B cell (primary cell): ENCODE data around the gene DPH1. TPM values are rescaled to one million over a fixed set of nuclear protein-coding genes. Genes with fewer than 3 reads are reported as not detected.

Source experiments
- ATAC-seq: fragments of 200-7000 bp; cut with Tn5 transposase; one replicate; pipeline ENCODE4 v1.10.0; 2021; ENCODE audit warnings: low read depth, mild to moderate bottlenecking, moderate number of reproducible peaks, moderate library complexity
- CTCF ChIA-PET: fragments of 350-600 bp; sonication (Branson Sonifier 250); formaldehyde crosslinking; loops from one replicate; lab custom pipeline; 2021; ENCODE audit warnings: antibody characterized with exemption, inconsistent platforms; lab: Charles Lee
- POLR2A ChIA-PET: fragments of 350-600 bp; sonication (Branson Sonifier 250); formaldehyde crosslinking; loops from one replicate; lab custom pipeline; 2021; ENCODE audit warnings: antibody characterized with exemption; lab: Charles Lee
- DNase-seq: peaks from one replicate; pipeline ENCODE4 v3.0.0; 2013
- H2AFZ ChIP-seq: 2 replicates; pipeline ENCODE4 v1.6.1; 2012; ENCODE audit warnings: mild to moderate bottlenecking, low read depth, low read length; ENCODE audit not compliant: insufficient read depth, poor library complexity, severe bottlenecking
- H3K27ac ChIP-seq, 2 donors: 1 replicate in 1 of 2; 2 replicates in 1 of 2; pipeline ENCODE4 v1.5.1; 2012 to 2013; ENCODE audit warnings: low read length in 2 of 2, mild to moderate bottlenecking in 2 of 2, moderate library complexity in 1 of 2
- H3K27me3 ChIP-seq, 4 experiments: fragments of 200-600 bp in 1 of 4; sonication (generic) in 1 of 4; replicated peaks in 1 of 4; 1 replicate in 2 of 4; 2 replicates in 2 of 4; pipeline versions ENCODE4 v1.6.1 to v1.7.0; 2013 to 2016; ENCODE audit warnings: low read length in 3 of 4, mild to moderate bottlenecking in 2 of 4, mixed read lengths in 1 of 4, moderate library complexity in 1 of 4; ENCODE audit not compliant: insufficient read depth in 4 of 4, control insufficient read depth in 3 of 4; ENCODE audit errors: control extremely low read depth in 1 of 4
- H3K36me3 ChIP-seq, 2 experiments: replicated peaks in 1 of 2; 1 replicate in 1 of 2; 2 replicates in 1 of 2; pipeline versions ENCODE4 v1.6.1 to v1.7.1; 2013; ENCODE audit warnings: low read length in 1 of 2; ENCODE audit not compliant: insufficient read depth in 2 of 2, control insufficient read depth in 1 of 2; ENCODE audit errors: control extremely low read depth in 1 of 2, extremely low read depth in 1 of 2
- H3K4me1 ChIP-seq, 2 donors: fragments of 200-600 bp in 1 of 2; sonication (generic) in 1 of 2; 1 replicate in 1 of 2; 2 replicates in 1 of 2; pipeline versions ENCODE4 v1.5.1 to v1.6.1; 2013 to 2017; ENCODE audit warnings: low read length in 2 of 2; ENCODE audit not compliant: control insufficient read depth in 2 of 2, insufficient read depth in 2 of 2
- H3K4me2 ChIP-seq: replicated peaks from 2 replicates; pipeline ENCODE3; 2012; ENCODE audit warnings: mild to moderate bottlenecking, low read depth, low read length; ENCODE audit not compliant: poor library complexity, severe bottlenecking
- H3K4me3 ChIP-seq, 5 experiments: fragments of 200-600 bp in 1 of 5; sonication (generic) in 1 of 5; 1 replicate in 3 of 5; 2 replicates in 2 of 5; pipeline versions ENCODE4 v1.5.1 to v1.7.0; 2011 to 2016; ENCODE audit warnings: low read length in 4 of 5, mild to moderate bottlenecking in 4 of 5, low read depth in 2 of 5, control low read depth in 1 of 5, moderate library complexity in 1 of 5; ENCODE audit not compliant: insufficient read depth in 1 of 5; ENCODE audit errors: control extremely low read depth in 1 of 5, extremely low read depth in 1 of 5
- H3K79me2 ChIP-seq: fragments of 200-600 bp; sonication (generic); one replicate; pipeline ENCODE4 v1.6.0; 2016; ENCODE audit warnings: low read length; ENCODE audit not compliant: control insufficient read depth, insufficient read depth
- H3K9ac ChIP-seq: fragments of 200-600 bp; sonication (generic); 2 replicates; pipeline ENCODE4 v1.6.1; 2017; ENCODE audit warnings: mild to moderate bottlenecking, low read length, moderate library complexity
- H3K9me3 ChIP-seq, 3 donors: one replicate each; pipeline versions ENCODE4 v1.6.1 to v1.7.1; 2013; ENCODE audit warnings: low read length in 2 of 3; ENCODE audit not compliant: control insufficient read depth in 2 of 3, insufficient read depth in 1 of 3; ENCODE audit errors: control extremely low read depth in 1 of 3
- H4K20me1 ChIP-seq: 2 replicates; pipeline ENCODE4 v1.6.0; 2012; ENCODE audit warnings: mild to moderate bottlenecking, low read length; ENCODE audit not compliant: insufficient read depth, control insufficient read depth, poor library complexity, severe bottlenecking
- H3K27ac Mint-ChIP-seq: one replicate; pipeline ENCODE4 v1.8.0; 2021; ENCODE audit warnings: mixed read lengths
- H3K27me3 Mint-ChIP-seq: one replicate; pipeline ENCODE4 v1.8.0; 2021; ENCODE audit warnings: mixed read lengths
- H3K4me1 Mint-ChIP-seq: one replicate; pipeline ENCODE4 v1.8.0; 2021; ENCODE audit warnings: mixed read lengths
- H3K4me3 Mint-ChIP-seq: one replicate; pipeline ENCODE4 v1.8.0; 2021; ENCODE audit warnings: mixed read lengths
- H3K9me3 Mint-ChIP-seq: one replicate; pipeline ENCODE4 v1.8.0; 2022; ENCODE audit warnings: mixed read lengths; ENCODE audit not compliant: insufficient read depth
- CTCF ChIP-seq: fragments of 200-600 bp; IDR thresholded peaks from one replicate; pipeline ENCODE4 v1.8.0; 2022; ENCODE audit warnings: antibody characterized with exemption, mild to moderate bottlenecking
- EZH2 ChIP-seq: IDR thresholded peaks from 2 replicates; pipeline ENCODE4 v1.6.1; 2012; ENCODE audit warnings: borderline replicate concordance, low read depth, mild to moderate bottlenecking, moderate library complexity, low read length; ENCODE audit not compliant: insufficient read depth, poor library complexity, severe bottlenecking
- WGBS: methylation state at CpG from one replicate; pipeline ENCODE4 v1.1.5; 2013; ENCODE audit warnings: missing lambda C conversion rate; ENCODE audit not compliant: insufficient coverage; 5-methylcytosine and 5-hydroxymethylcytosine counted together
- intact Hi-C: fragments of 100-400 bp; cut with micrococcal nuclease; formaldehyde crosslinking; loops from one replicate; pipeline ENCODE4 v1.10.0; 2022
- polyA plus RNA-seq: library from polyadenylated mRNA; depleted of rRNA; stranded (reverse); fragments of >200 nt; gene quantifications from 2 replicates; pipeline ENCODE4 v1.2.3, GENCODE V29; 2012
- total RNA-seq, 2 donors: library from RNA; stranded (reverse); fragments of 120-200 nt in 1 of 2; gene quantifications; 1 replicate in 1 of 2; 2 replicates in 1 of 2; pipeline versions ENCODE4 v1.2.3 to v1.2.4, GENCODE V29; 2013 to 2022

Gene DPH1
- total and polyA plus RNA-seq, 2 donors (not counting 1 experiment from before 2014, with no cell fraction given) = 83.6 to 105 TPM

- Mint-ChIP-seq H3K27ac (no peak overlapping the region), H3K4me3 (peak overlapping the region; percentile 52), H3K9me3 (no peaks in the 10 kb centered on the region), H3K4me1 (peaks cover 22% of the 10 kb centered on the region), H3K27me3 (peaks cover 50% of the 10 kb centered on the region)
- peak; percentile 27 for DNase-seq
- H3K9me3 ChIP-seq = peaks cover 0 to 10% (median 0%) of the 10 kb centered on the region in 3 donors
- H3K9ac ChIP-seq = no peak overlapping the region
- H4K20me1 ChIP-seq = peaks cover 7% of the 10 kb centered on the region
- peak overlapping the region; percentile 96 for H3K4me2 ChIP-seq
- 57% methylated on average over 15 of the region's 16 CpGs for WGBS
- H3K27ac ChIP-seq = no peak overlapping the region
- ATAC-seq = no peak
- no peak for TF ChIP-seq EZH2
- no peak for TF ChIP-seq CTCF
- H3K27me3 ChIP-seq = peaks cover 0 to 53% (median 22%) of the 10 kb centered on the region in 4 experiments
- H3K4me1 ChIP-seq = peaks cover 35% of the 10 kb centered on the region in 2 donors
- ChIA-PET CTCF (no interaction called here), POLR2A (no interaction called here)
- no peak overlapping the region for H2AFZ ChIP-seq
- no peak overlapping the region for H3K4me3 ChIP-seq
- intact Hi-C loops = no loop called here
- H3K36me3 ChIP-seq = no peaks in the 10 kb centered on the region
- H3K79me2 ChIP-seq = no peaks in the 10 kb centered on the region
Measured at GRCh38 chr17:2023256-2023655, 6.7 kb upstream of the DPH1 start.

GRCh38 chr17:2023692-2024571 is 6.0 kb upstream of the DPH1 start:
- H3K27ac Mint-ChIP-seq = no peak overlapping the region
- intact Hi-C loops = loop anchor here (2.0 kb wide), 1 partner anchor 17 kb away; no protein-coding TSS in a partner anchor
- 3% methylated on average over 82 of the region's 85 CpGs for WGBS
- peaks cover 48% of the 10 kb centered on the region for H3K27me3 Mint-ChIP-seq
- H3K4me1 Mint-ChIP-seq = peaks cover 22% of the 10 kb centered on the region
- Histone ChIP-seq H3K79me2 (no peaks in the 10 kb centered on the region), H2AFZ (peak overlapping the region; percentile 51), H3K4me2 (peak overlapping the region; percentile 96), H3K27me3 (peaks cover 0 to 58% (median 22%) of the 10 kb centered on the region in 4 experiments), H4K20me1 (peaks cover 7% of the 10 kb centered on the region), H3K4me1 (peaks cover 35% of the 10 kb centered on the region in 2 donors), H3K9me3 (peaks cover 0 to 10% (median 0%) of the 10 kb centered on the region in 3 donors), H3K36me3 (no peaks in the 10 kb centered on the region), H3K4me3 (peak overlapping the region in 4 of 5 experiments; percentile 11 to 68 (median 54)), H3K9ac (peak overlapping the region; percentile 67), H3K27ac (no peak overlapping the region)
- TF ChIP-seq EZH2 (no peak), CTCF (no peak)
- H3K4me3 Mint-ChIP-seq = peak overlapping the region; percentile 82
- CTCF ChIA-PET = interaction anchor here (1.3 kb wide), 1 partner anchor 221 kb away, joined by 6 read pairs; no protein-coding TSS in a partner anchor
- POLR2A ChIA-PET = no interaction called here
- DNase-seq = peak; percentile 74
- peak; percentile 15 for ATAC-seq
- H3K9me3 Mint-ChIP-seq = no peaks in the 10 kb centered on the region
